Fibroblast of villous mesenchyme (primary cell): ENCODE results near the gene GJC1. TPM values are rescaled to one million over a fixed set of nuclear protein-coding genes. Genes with fewer than 3 reads are reported as not detected.

Source experiments
- DNase-seq: peaks from one replicate; pipeline ENCODE4 v3.0.0-alpha.2; 2010; ENCODE audit warnings: low read depth
- H3K4me3 ChIP-seq: 2 replicates; pipeline ENCODE4 v1.5.1; 2011; ENCODE audit warnings: low read depth, mild to moderate bottlenecking, low read length
- CTCF ChIP-seq: IDR thresholded peaks from 2 replicates; pipeline ENCODE4 v1.5.1; 2012; ENCODE audit warnings: low read depth, mild to moderate bottlenecking, low read length; ENCODE audit not compliant: insufficient read depth
- total RNA-seq: library from RNA; depleted of rRNA; stranded (reverse); fragments of >200 nt; gene quantifications from 2 replicates; pipeline ENCODE4 v1.2.3, GENCODE V29; 2012

Gene GJC1
- total RNA-seq = 30.2 and 40.6 TPM in 2 replicates

GRCh38 chr17:44829523-44830358 is at the start of gene GJC1:
Gene GJC1, minus strand, starts transcription at chr17:44830287. Its CDS starts 24,470 bp downstream, at chr17:44805817.
- no peak for TF ChIP-seq CTCF
- H3K4me3 ChIP-seq = peak within 1 kb of the TSS; percentile 85
- peak; percentile 44 for DNase-seq

GRCh38 chr17:44879376-44879775 is 49.3 kb upstream of the GJC1 start:
- no peak overlapping the region for H3K4me3 ChIP-seq
- no peak for TF ChIP-seq CTCF
- no peak for DNase-seq

GRCh38 chr17:44878627-44879221 is 48.6 kb upstream of the GJC1 start:
- DNase-seq = peak; percentile 48
- peak; percentile 62 for TF ChIP-seq CTCF
- no peak overlapping the region for H3K4me3 ChIP-seq

GRCh38 chr17:44877121-44877520 is 47.0 kb upstream of the GJC1 start:
- TF ChIP-seq CTCF = no peak
- DNase-seq = no peak
- no peak overlapping the region for H3K4me3 ChIP-seq

- H3K4me3 ChIP-seq = no peak overlapping the region
- no peak for TF ChIP-seq CTCF
- DNase-seq = no peak
These were observed 45.7 kb upstream of the GJC1 start for GRCh38 chr17:44875761-44876160.

GRCh38 chr17:44872131-44872768 is 42.2 kb upstream of the GJC1 start:
- no peak overlapping the region for H3K4me3 ChIP-seq
- no peak for DNase-seq
- TF ChIP-seq CTCF = no peak
